Activated CD8-positive, alpha-beta memory T cell treated with anti-CD3 and anti-CD28 coated beads for 24 hours (primary cell): Measurements from ENCODE around the gene PGBD4.
"Not testable (repeated sequence)": the region's sequence is repeated elsewhere in the genome, so short reads cannot be mapped to it uniquely, and the experiment has no call there.

Experiments
- DNase-seq: peaks from one replicate; pipeline ENCODE4 v3.0.0-alpha.2; 2020

Gene PGBD4

GRCh38 chr15:34114739-34115138 lies 12.9 kb downstream of the PGBD4 start:
- no peak for DNase-seq

- no peak for DNase-seq
These were observed 14.7 kb downstream of the PGBD4 start for GRCh38 chr15:34116620-34117019.

- no peak for DNase-seq
These were observed 17.4 kb downstream of the PGBD4 start for GRCh38 chr15:34119291-34119690.

- DNase-seq, result not testable (repeated sequence)
These were observed 18.5 kb downstream of the PGBD4 start for GRCh38 chr15:34120420-34120819.

GRCh38 chr15:34121786-34122185 lies 19.9 kb downstream of the PGBD4 start:
- not testable (repeated sequence) for DNase-seq

- no peak for DNase-seq
These were observed 20.9 kb downstream of the PGBD4 start for GRCh38 chr15:34122771-34123183.

GRCh38 chr15:34124651-34125050 lies 22.8 kb downstream of the PGBD4 start:
- no peak for DNase-seq

GRCh38 chr15:34125945-34126344 lies 24.1 kb downstream of the PGBD4 start:
- no peak for DNase-seq

- DNase-seq, result no peak
These were observed 24.6 kb downstream of the PGBD4 start for GRCh38 chr15:34126522-34126921.

GRCh38 chr15:34128898-34129297 lies 27.0 kb downstream of the PGBD4 start:
- DNase-seq, result no peak

- DNase-seq, result no peak
These were observed 31.0 kb downstream of the PGBD4 start for GRCh38 chr15:34132881-34133280.

GRCh38 chr15:34133511-34133910 lies 31.6 kb downstream of the PGBD4 start:
- no peak for DNase-seq

GRCh38 chr15:34147371-34148140 lies 45.7 kb downstream of the PGBD4 start:
- no peak for DNase-seq

GRCh38 chr15:34154725-34155204 lies 52.9 kb downstream of the PGBD4 start:
- DNase-seq, result no peak

- no peak for DNase-seq
These were observed 54.0 kb downstream of the PGBD4 start for GRCh38 chr15:34155859-34156258.
